Measurements from ENCODE around the gene EIF4E.

DNA sequence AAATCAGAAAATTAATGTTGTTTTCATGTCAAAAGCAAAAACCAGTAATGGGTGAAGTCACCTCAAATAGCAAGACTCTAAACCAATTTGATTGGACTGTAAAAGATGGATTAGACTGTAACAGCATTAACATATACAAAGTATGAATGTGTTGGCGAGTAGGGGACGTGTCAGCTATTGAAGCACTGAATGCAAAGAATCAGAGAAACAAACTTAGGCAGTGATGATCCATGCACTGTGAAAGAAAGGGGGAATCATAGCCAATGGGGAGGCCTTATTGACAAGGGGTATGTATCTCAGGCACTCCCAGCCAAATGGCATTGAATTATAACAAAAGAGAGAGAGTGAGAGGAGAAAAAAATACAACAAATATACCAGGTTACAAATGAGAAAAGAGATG lies 30.5 kb upstream of the EIF4E start:
- TF ChIP-seq, protein P1, sequence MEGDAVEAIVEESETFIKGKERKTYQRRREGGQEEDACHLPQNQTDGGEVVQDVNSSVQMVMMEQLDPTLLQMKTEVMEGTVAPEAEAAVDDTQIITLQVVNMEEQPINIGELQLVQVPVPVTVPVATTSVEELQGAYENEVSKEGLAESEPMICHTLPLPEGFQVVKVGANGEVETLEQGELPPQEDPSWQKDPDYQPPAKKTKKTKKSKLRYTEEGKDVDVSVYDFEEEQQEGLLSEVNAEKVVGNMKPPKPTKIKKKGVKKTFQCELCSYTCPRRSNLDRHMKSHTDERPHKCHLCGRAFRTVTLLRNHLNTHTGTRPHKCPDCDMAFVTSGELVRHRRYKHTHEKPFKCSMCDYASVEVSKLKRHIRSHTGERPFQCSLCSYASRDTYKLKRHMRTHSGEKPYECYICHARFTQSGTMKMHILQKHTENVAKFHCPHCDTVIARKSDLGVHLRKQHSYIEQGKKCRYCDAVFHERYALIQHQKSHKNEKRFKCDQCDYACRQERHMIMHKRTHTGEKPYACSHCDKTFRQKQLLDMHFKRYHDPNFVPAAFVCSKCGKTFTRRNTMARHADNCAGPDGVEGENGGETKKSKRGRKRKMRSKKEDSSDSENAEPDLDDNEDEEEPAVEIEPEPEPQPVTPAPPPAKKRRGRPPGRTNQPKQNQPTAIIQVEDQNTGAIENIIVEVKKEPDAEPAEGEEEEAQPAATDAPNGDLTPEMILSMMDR (optimal IDR thresholded peaks at IDR 0.05 in 1 of 3, IDR thresholded peaks at IDR 0.05 in 1 of 3, conservative IDR thresholded peaks at IDR 0.05 in 1 of 3; ENCODE audit: extremely low read depth in 1 of 3, insufficient read depth in 2 of 3, low read length in 3 of 3) = no peak
- TF ChIP-seq EZH2 (IDR thresholded peaks at IDR 0.05; ENCODE audit: low read length) = no peak
